Body of pancreas (tissue), 4 donors: ENCODE measurements around the gene IL15RA. TPM values are rescaled to one million over a fixed set of nuclear protein-coding genes. Genes with fewer than 3 reads are reported as not detected.

Experiments
- ATAC-seq: fragments of 150-250 bp; one replicate; pipeline ENCODE4 v1.9.1; 2016
- DNase-seq, 4 donors: peaks; one replicate each; pipeline ENCODE4 v3.0.0-alpha.2; 2019
- H3K27ac ChIP-seq, 4 donors: fragments of 200-600 bp; sonication (generic); 1 replicate in 3 of 4; 2 replicates in 1 of 4; pipeline versions ENCODE4 v1.5.1 to v1.6.1; 2016 to 2019; ENCODE audit warnings: mild to moderate bottlenecking in 1 of 4, mixed read lengths in 1 of 4, moderate library complexity in 1 of 4
- H3K27me3 ChIP-seq, 2 donors: fragments of 200-600 bp; sonication (generic); one replicate each; pipeline ENCODE4 v1.6.0; 2016; ENCODE audit warnings: mild to moderate bottlenecking in 1 of 2
- H3K36me3 ChIP-seq, 2 donors: fragments of 200-600 bp; sonication (generic); replicated peaks in 1 of 2; 2 replicates each; pipeline ENCODE4 v1.5.1; 2016; ENCODE audit warnings: low read depth in 2 of 2; ENCODE audit not compliant: insufficient read depth in 1 of 2
- H3K4me1 ChIP-seq: fragments of 200-600 bp; sonication (generic); one replicate; pipeline ENCODE4 v1.6.0; 2016
- H3K4me3 ChIP-seq, 2 donors: fragments of 200-600 bp; sonication (generic); 1 replicate in 1 of 2; 2 replicates in 1 of 2; pipeline ENCODE4 v1.5.1; 2016 to 2019
- H3K9me3 ChIP-seq, 3 donors: fragments of 200-600 bp; sonication (generic); 1 replicate in 2 of 3; 2 replicates in 1 of 3; pipeline ENCODE4 v1.5.1; 2016
- POLR2A ChIP-seq, 3 donors: fragments of 450-650 bp; IDR thresholded peaks; one replicate each; pipeline ENCODE4 v1.6.1; 2016; ENCODE audit warnings: antibody characterized with exemption in 3 of 3, mild to moderate bottlenecking in 2 of 3
- WGBS, 2 donors: methylation state at CpG; one replicate each; pipeline ENCODE4 v1.1.5; 2017; 5-methylcytosine and 5-hydroxymethylcytosine counted together
- intact Hi-C: fragments of 100-400 bp; cut with DNase I; formaldehyde crosslinking; loops from one replicate; pipeline ENCODE4 v1.15.1; 2023
- total RNA-seq, 2 donors: library from RNA; depleted of rRNA; stranded (reverse); fragments of >200 nt; gene quantifications; one replicate each; pipeline ENCODE4 v1.1.0, GENCODE V29; 2016
- TF ChIP-seq, protein P1 (sequence below), 7 experiments: fragments of 450-650 bp in 4 of 7; fragments of 200-600 bp in 3 of 7; sonication (generic) in 3 of 7; IDR thresholded peaks; one replicate each; pipeline ENCODE4 v1.5.1; 2016 to 2019; ENCODE audit warnings: antibody characterized with exemption in 7 of 7

Gene IL15RA
- total RNA-seq, 2 donors from 2014 or later = 14.3 to 15.5 TPM

DNA sequence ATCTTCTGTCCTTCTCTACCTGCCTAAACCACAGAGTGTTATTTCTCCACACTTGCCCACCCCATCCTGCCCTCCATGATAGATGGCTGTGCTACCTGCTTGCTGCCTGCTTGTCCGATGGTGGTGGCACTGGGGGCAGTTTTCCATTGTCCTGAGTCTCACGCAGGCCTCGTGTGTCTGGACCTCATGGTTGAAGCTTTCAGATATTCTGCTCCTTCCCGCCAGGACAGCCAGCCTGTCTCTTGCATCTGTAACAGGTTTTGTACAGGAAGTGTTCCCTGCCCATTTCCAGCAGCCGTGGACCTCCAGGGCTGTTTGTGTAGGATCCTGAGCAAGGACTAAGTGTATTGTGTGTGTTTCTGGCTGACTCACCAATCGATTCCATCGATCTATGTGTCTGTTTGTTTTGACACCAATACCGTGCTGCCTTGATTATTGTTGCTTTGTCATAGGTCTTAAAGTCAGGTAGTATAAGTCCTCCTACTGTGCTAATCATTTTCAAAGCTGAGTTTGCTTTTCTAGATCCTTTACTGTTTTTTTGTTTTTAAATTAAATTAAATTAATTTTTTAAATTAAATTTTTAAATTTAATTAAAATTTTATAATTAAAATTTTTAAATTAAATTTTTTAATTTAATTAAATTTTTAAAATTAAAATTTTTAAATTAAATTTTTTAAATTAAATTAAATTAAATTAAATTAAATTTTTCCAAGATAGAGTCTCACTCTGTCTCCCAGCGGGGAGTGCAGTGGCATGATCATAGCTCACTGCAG, 8.5 kb downstream of the IL15RA start:
- Histone ChIP-seq H3K4me1 (peaks cover 72% of the 10 kb centered on the region), H3K4me3 (no peak overlapping the region), H3K27me3 (no peaks in the 10 kb centered on the region), H3K27ac (peak overlapping the region; percentile 6 to 61 (median 48)), H3K9me3 (no peaks in the 10 kb centered on the region), H3K36me3 (no peaks in the 10 kb centered on the region)
- WGBS, 2 donors = 60 to 67% methylated on average over 9 of the region's 9 CpGs
- intact Hi-C loops = no loop called here
- TF ChIP-seq, protein P1, sequence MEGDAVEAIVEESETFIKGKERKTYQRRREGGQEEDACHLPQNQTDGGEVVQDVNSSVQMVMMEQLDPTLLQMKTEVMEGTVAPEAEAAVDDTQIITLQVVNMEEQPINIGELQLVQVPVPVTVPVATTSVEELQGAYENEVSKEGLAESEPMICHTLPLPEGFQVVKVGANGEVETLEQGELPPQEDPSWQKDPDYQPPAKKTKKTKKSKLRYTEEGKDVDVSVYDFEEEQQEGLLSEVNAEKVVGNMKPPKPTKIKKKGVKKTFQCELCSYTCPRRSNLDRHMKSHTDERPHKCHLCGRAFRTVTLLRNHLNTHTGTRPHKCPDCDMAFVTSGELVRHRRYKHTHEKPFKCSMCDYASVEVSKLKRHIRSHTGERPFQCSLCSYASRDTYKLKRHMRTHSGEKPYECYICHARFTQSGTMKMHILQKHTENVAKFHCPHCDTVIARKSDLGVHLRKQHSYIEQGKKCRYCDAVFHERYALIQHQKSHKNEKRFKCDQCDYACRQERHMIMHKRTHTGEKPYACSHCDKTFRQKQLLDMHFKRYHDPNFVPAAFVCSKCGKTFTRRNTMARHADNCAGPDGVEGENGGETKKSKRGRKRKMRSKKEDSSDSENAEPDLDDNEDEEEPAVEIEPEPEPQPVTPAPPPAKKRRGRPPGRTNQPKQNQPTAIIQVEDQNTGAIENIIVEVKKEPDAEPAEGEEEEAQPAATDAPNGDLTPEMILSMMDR (IDR thresholded peaks at IDR 0.05) = no peak
- TF ChIP-seq POLR2A (IDR thresholded peaks at IDR 0.05) = no peak
- DNase-seq (peak; percentile 37 to 71 (median 57)), ATAC-seq (peak; percentile 46)

DNA sequence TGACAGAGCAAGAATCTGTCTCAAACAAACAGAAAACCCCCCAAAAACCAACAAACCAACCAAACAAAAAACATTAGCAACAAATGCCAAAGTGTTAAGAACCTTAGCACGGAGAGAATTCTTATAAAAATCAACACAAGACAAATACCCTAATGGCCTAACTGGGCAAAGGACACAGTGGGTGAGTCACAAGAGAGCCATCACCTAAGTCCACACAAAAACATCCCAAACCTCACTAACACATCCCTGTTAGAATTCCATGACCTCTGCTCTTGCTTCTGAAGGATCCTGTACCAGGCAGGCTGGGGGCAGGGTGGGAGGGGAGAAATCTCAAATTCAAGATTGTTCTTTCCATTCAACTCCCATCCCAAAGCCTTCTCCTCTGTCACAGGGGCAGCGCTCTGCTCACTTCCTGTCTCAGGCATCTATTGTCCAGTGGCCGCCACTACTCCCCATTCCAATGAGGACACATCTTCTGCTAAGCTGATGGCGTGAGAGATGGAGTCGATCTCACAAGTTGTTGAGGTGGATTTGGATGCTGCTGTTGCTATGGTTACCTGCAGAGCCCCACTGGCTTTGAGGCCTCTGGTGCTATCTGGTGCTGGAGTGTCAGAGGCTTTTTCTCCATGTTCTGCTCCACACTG, 9.2 kb downstream of the IL15RA start:
- H3K4me1 ChIP-seq = peaks cover 67% of the 10 kb centered on the region
- WGBS, 2 donors = 96 to 97% methylated on average over 5 of the region's 5 CpGs

DNA sequence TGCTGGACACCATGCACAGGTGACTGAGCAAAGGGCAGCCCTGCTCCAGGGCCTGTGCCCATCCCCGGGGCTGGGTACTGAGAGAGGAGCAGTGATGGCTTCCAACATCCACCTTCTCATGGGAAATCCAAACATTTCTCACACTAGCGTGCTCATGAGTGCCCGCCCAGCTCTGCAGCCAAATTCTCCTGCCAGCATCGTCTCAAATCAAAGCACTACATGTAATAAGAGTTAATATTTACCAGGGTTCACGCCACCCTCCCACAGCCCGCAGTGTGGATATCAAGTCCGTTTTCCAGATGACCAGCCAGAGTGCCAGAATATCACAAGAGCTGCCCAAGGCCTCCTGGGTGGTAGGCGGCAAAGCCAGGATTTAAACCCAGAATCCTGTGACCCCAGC, 12.1 kb downstream of the IL15RA start:
- no peaks in the 10 kb centered on the region for H3K9me3 ChIP-seq
- ATAC-seq (peak; percentile 79), DNase-seq (peak; percentile 61 to 82 (median 80))
- intact Hi-C loops = no loop called here
- H3K27ac ChIP-seq = peak overlapping the region; percentile 32 to 75 (median 53)
- no peak overlapping the region for H3K4me3 ChIP-seq
- no peaks in the 10 kb centered on the region for H3K27me3 ChIP-seq
- 19 to 21% methylated on average over 6 to 8 of the region's 8 CpGs for WGBS, 2 donors
- H3K4me1 ChIP-seq = peaks cover 39% of the 10 kb centered on the region
- peaks cover 0 to 3% of the 10 kb centered on the region in 2 donors for H3K36me3 ChIP-seq
- TF ChIP-seq, protein P1 (IDR thresholded peaks at IDR 0.05) = no peak
- no peak for TF ChIP-seq POLR2A (IDR thresholded peaks at IDR 0.05)

More for the DNA sequence above, 9.2 kb downstream of the IL15RA start:
- Histone ChIP-seq H3K36me3 (peaks cover 0 to 2% of the 10 kb centered on the region in 2 donors), H3K4me3 (no peak overlapping the region), H3K9me3 (no peaks in the 10 kb centered on the region), H3K27me3 (no peaks in the 10 kb centered on the region), H3K27ac (peak overlapping the region; percentile 6 to 61 (median 48))
- intact Hi-C loops = no loop called here
- DNase-seq (no peak), ATAC-seq (no peak)
- TF ChIP-seq POLR2A (IDR thresholded peaks at IDR 0.05) = no peak
- TF ChIP-seq, protein P1 (IDR thresholded peaks at IDR 0.05) = no peak

DNA sequence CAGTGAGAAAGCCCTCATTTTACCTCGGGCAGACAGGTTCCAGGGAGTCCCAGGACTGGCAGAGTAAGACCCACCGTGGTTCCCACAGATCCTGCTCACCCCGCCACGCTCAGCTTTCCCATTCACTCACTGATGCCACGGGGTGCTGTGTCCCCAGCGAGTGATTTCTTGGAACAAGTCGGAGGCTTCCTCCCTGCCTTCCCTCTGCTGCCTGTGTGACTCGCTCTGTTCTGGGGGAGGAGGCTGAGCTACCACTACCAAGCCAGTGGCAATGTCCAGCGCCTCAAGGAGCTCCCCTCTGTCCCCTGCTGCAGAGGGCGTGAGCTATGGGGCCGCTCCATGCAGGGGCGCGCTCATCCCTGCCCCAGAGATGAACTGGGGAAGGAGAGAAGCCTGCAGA, 12.6 kb downstream of the IL15RA start:
- Histone ChIP-seq H3K4me3 (no peak overlapping the region), H3K9me3 (no peaks in the 10 kb centered on the region), H3K36me3 (peaks cover 0 to 8% of the 10 kb centered on the region in 2 donors), H3K4me1 (peaks cover 33% of the 10 kb centered on the region), H3K27ac (peak overlapping the region in 3 of 4 donors; percentile 46 to 75 (median 60)), H3K27me3 (no peaks in the 10 kb centered on the region)
- ATAC-seq = no peak
- intact Hi-C loops = no loop called here
- DNase-seq = peak in 2 of 4 donors; percentile 8 to 12
- no peak for TF ChIP-seq POLR2A (IDR thresholded peaks at IDR 0.05)
- TF ChIP-seq, protein P1 (IDR thresholded peaks at IDR 0.05) = no peak
- 95 to 96% methylated on average over 9 to 13 of the region's 13 CpGs for WGBS, 2 donors
